Right atrium auricular region (tissue), 2 donors: ENCODE measurements around the gene ARHGAP6. TPM values are rescaled to one million over a fixed set of nuclear protein-coding genes. Genes with fewer than 3 reads are reported as not detected.

ENCODE experiments used
- DNase-seq: peaks from one replicate; pipeline ENCODE4 v3.0.0-alpha.2; 2019; ENCODE audit warnings: low spot score
- H3K27ac ChIP-seq, 2 donors: fragments of 200-600 bp; sonication (generic); 1 replicate in 1 of 2; 2 replicates in 1 of 2; pipeline ENCODE4 v1.5.1; 2016 to 2019
- H3K27me3 ChIP-seq, 2 donors: fragments of 200-600 bp; sonication (generic); one replicate each; pipeline versions ENCODE4 v1.5.1 to v1.6.0; 2017 to 2019
- H3K36me3 ChIP-seq: fragments of 200-600 bp; sonication (generic); one replicate; pipeline ENCODE4 v1.5.1; 2016
- H3K4me1 ChIP-seq, 2 donors: fragments of 200-600 bp; sonication (generic); one replicate each; pipeline versions ENCODE4 v1.5.1 to v1.6.0; 2017 to 2019
- H3K4me3 ChIP-seq, 2 donors: fragments of 200-600 bp; sonication (generic); 1 replicate in 1 of 2; 2 replicates in 1 of 2; pipeline ENCODE4 v1.5.1; 2017 to 2019; ENCODE audit warnings: mild to moderate bottlenecking in 1 of 2, moderate library complexity in 1 of 2
- H3K9me3 ChIP-seq, 2 donors: fragments of 200-600 bp; sonication (generic); one replicate each; pipeline ENCODE4 v1.5.1; 2019
- CTCF ChIP-seq, 2 donors: fragments of 200-600 bp; sonication (generic); IDR thresholded peaks; one replicate each; pipeline ENCODE4 v1.5.1; 2019; ENCODE audit warnings: antibody characterized with exemption in 2 of 2
- total RNA-seq, 2 donors: library from RNA; depleted of rRNA; stranded (reverse); fragments of >200 nt; gene quantifications; one replicate each; pipeline ENCODE4 v1.1.0, GENCODE V29; 2016

ARHGAP6 gene
- total RNA-seq, 2 donors from 2014 or later = 5.1 to 9.4 TPM

DNA sequence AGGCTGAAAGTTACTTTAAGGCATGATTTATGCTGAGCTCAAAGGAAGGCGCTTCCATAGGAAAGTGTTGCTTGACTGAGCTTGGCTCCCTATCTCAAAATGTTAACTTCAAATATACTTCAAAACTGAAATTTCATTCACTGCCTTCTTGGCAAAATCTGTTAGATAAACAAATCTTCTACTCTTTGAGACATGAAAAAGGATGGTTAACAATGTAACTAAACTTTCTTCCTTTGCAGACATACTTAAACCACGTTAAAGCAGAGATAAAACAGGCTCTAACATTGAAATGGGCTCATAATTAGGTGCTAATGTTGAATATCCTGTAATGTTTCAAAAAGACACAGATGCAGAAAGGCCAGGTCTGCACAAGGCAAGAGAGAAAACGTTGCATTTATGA, 262.1 kb downstream of the ARHGAP6 start:
- no peaks in the 10 kb centered on the region for H3K27me3 ChIP-seq
- DNase-seq = no peak
- no peak for TF ChIP-seq CTCF (IDR thresholded peaks at IDR 0.05)
- H3K27ac ChIP-seq = no peak overlapping the region
- H3K4me1 ChIP-seq = no peaks in the 10 kb centered on the region
- H3K9me3 ChIP-seq = no peaks in the 10 kb centered on the region
- H3K36me3 ChIP-seq = no peaks in the 10 kb centered on the region
- no peak overlapping the region for H3K4me3 ChIP-seq

GRCh38 chrX:11401966-11402365, 263.8 kb downstream of the ARHGAP6 start:
- H3K27ac ChIP-seq = no peak overlapping the region
- no peaks in the 10 kb centered on the region for H3K27me3 ChIP-seq
- H3K36me3 ChIP-seq = no peaks in the 10 kb centered on the region
- H3K9me3 ChIP-seq = no peaks in the 10 kb centered on the region
- TF ChIP-seq CTCF (IDR thresholded peaks at IDR 0.05) = no peak
- no peak overlapping the region for H3K4me3 ChIP-seq
- H3K4me1 ChIP-seq = no peaks in the 10 kb centered on the region
- DNase-seq = no peak

GRCh38 chrX:11399489-11400094, 266.1 kb downstream of the ARHGAP6 start:
- TF ChIP-seq CTCF (IDR thresholded peaks at IDR 0.05) = no peak
- no peak for DNase-seq
- no peak overlapping the region for H3K27ac ChIP-seq

DNA sequence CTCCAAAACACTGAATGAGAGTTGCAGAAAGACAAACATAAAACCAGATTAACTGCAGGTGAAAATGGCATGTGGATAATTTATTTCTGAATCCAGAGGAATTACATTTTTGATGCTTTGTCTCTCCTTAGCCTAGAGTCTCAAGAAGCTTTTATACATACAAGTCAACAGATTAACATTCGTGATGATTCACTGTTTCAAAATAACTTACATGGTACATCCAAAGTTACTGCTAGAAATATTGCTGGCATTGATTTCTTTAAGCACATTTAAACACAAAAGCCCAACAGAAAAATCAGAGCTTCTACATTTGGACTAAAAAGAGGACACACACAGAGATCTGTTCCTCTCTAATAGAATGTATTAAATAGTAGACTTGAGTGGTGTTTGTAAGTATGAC, 266.9 kb downstream of the ARHGAP6 start:
- H3K36me3 ChIP-seq = no peaks in the 10 kb centered on the region
- no peaks in the 10 kb centered on the region for H3K9me3 ChIP-seq
- no peak overlapping the region for H3K4me3 ChIP-seq
- H3K4me1 ChIP-seq = no peaks in the 10 kb centered on the region
- TF ChIP-seq CTCF (IDR thresholded peaks at IDR 0.05) = no peak
- H3K27ac ChIP-seq = no peak overlapping the region
- no peak for DNase-seq
- H3K27me3 ChIP-seq = no peaks in the 10 kb centered on the region

More at GRCh38 chrX:11399489-11400094, 266.1 kb downstream of the ARHGAP6 start:
- Histone ChIP-seq H3K36me3 (no peaks in the 10 kb centered on the region), H3K4me1 (no peaks in the 10 kb centered on the region), H3K9me3 (no peaks in the 10 kb centered on the region), H3K27me3 (no peaks in the 10 kb centered on the region), H3K4me3 (no peak overlapping the region)

GRCh38 chrX:11398139-11398538, 267.6 kb downstream of the ARHGAP6 start:
- no peak for TF ChIP-seq CTCF (IDR thresholded peaks at IDR 0.05)
- Histone ChIP-seq H3K4me1 (no peaks in the 10 kb centered on the region), H3K9me3 (no peaks in the 10 kb centered on the region), H3K4me3 (no peak overlapping the region), H3K27ac (no peak overlapping the region), H3K36me3 (no peaks in the 10 kb centered on the region), H3K27me3 (no peaks in the 10 kb centered on the region)
- DNase-seq = no peak

DNA sequence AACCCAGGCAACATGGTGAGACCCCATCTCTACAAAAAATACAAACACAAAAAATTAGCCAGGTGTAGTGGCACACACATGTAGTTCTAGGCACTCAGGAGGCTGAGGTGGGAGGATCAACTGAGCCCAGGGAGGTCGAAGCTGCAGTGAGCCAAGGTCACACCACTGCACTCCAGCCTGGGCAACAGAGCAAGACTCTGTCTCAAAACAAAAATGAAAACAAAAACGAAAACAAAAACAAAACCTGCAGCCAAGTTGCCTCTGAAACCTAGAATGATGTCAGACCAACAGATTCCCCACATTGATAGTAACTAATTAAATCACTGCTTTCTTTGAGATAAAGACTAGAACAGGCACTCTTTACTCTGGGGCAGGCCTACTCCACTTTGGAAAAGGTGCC, 268.0 kb downstream of the ARHGAP6 start:
- no peak for TF ChIP-seq CTCF (IDR thresholded peaks at IDR 0.05)
- Histone ChIP-seq H3K4me3 (no peak overlapping the region), H3K4me1 (no peaks in the 10 kb centered on the region), H3K27me3 (no peaks in the 10 kb centered on the region), H3K27ac (no peak overlapping the region), H3K9me3 (no peaks in the 10 kb centered on the region), H3K36me3 (no peaks in the 10 kb centered on the region)
- DNase-seq = no peak
